H9 (cell line): ENCODE results near the gene PGA3. TPM values are rescaled to one million over a fixed set of nuclear protein-coding genes. Genes with fewer than 3 reads are reported as not detected.

Experiments
- DNase-seq: peaks from one replicate; pipeline ENCODE4 v3.0.0-alpha.2; 2017
- H2AFZ ChIP-seq: one replicate; pipeline ENCODE4 v1.6.1; 2013; ENCODE audit warnings: mild to moderate bottlenecking, low read length, control low read depth, moderate library complexity
- H2AK5ac ChIP-seq: 2 replicates; pipeline ENCODE4 v1.6.1; 2013; ENCODE audit warnings: low read length, control low read depth, mixed read lengths; ENCODE audit not compliant: insufficient read length
- H2BK120ac ChIP-seq: one replicate; pipeline ENCODE4 v1.6.1; 2013; ENCODE audit warnings: low read depth, mild to moderate bottlenecking, low read length, control low read depth, inconsistent platforms; ENCODE audit not compliant: poor library complexity, severe bottlenecking
- H2BK12ac ChIP-seq: 2 replicates; pipeline ENCODE4 v1.6.1; 2013; ENCODE audit warnings: low read length, control low read depth, mixed read lengths, low read depth; ENCODE audit not compliant: insufficient read length
- H2BK15ac ChIP-seq: 2 replicates; pipeline ENCODE4 v1.6.1; 2013; ENCODE audit warnings: low read depth, low read length, control low read depth
- H2BK20ac ChIP-seq: one replicate; pipeline ENCODE4 v1.6.1; 2013; ENCODE audit warnings: low read depth, mild to moderate bottlenecking, low read length, control low read depth, inconsistent platforms; ENCODE audit not compliant: poor library complexity, severe bottlenecking
- H2BK5ac ChIP-seq: 2 replicates; pipeline ENCODE4 v1.6.1; 2013; ENCODE audit warnings: low read length, control low read depth, mixed read lengths; ENCODE audit not compliant: insufficient read length
- H3K14ac ChIP-seq: 2 replicates; pipeline ENCODE4 v1.6.1; 2013; ENCODE audit warnings: low read length, control low read depth; ENCODE audit not compliant: insufficient read depth
- H3K18ac ChIP-seq: 2 replicates; pipeline ENCODE4 v1.6.1; 2013; ENCODE audit warnings: low read depth, mild to moderate bottlenecking, mixed read lengths, low read length, control low read depth; ENCODE audit not compliant: insufficient read length
- H3K23ac ChIP-seq: 2 replicates; pipeline ENCODE4 v1.6.1; 2013; ENCODE audit warnings: low read length, control low read depth, mixed read lengths, low read depth; ENCODE audit not compliant: insufficient read length
- H3K23me2 ChIP-seq: 2 replicates; pipeline ENCODE4 v1.6.1; 2013; ENCODE audit warnings: low read depth, mild to moderate bottlenecking, mixed read lengths, low read length, control low read depth; ENCODE audit not compliant: insufficient read length, poor library complexity, severe bottlenecking
- H3K27ac ChIP-seq: 2 replicates; pipeline ENCODE4 v1.5.1; 2013; ENCODE audit warnings: low read length, control low read depth, mixed read lengths, low read depth; ENCODE audit not compliant: insufficient read length
- H3K27me3 ChIP-seq: 2 replicates; pipeline ENCODE4 v1.6.1; 2013; ENCODE audit warnings: low read length, control low read depth, inconsistent platforms; ENCODE audit not compliant: insufficient read depth
- H3K4ac ChIP-seq: 2 replicates; pipeline ENCODE4 v1.6.1; 2013; ENCODE audit warnings: low read depth, mild to moderate bottlenecking, control low read depth, inconsistent platforms, low read length, moderate library complexity
- H3K4me1 ChIP-seq: 2 replicates; pipeline ENCODE4 v1.6.1; 2013; ENCODE audit warnings: low read length, control low read depth, inconsistent platforms; ENCODE audit not compliant: insufficient read depth
- H3K4me2 ChIP-seq: 2 replicates; pipeline ENCODE4 v1.6.1; 2013; ENCODE audit warnings: low read length, control low read depth, mixed read lengths; ENCODE audit not compliant: insufficient read length, insufficient read depth
- H3K56ac ChIP-seq: 2 replicates; pipeline ENCODE4 v1.6.1; 2013; ENCODE audit warnings: low read depth, mild to moderate bottlenecking, mixed read lengths, low read length, control low read depth; ENCODE audit not compliant: insufficient read length
- H3K79me1 ChIP-seq: 2 replicates; pipeline ENCODE4 v1.6.1; 2013; ENCODE audit warnings: low read depth, mild to moderate bottlenecking, moderate library complexity, low read length, control low read depth, inconsistent platforms; ENCODE audit not compliant: insufficient read depth, poor library complexity, severe bottlenecking
- H3K79me2 ChIP-seq: 2 replicates; pipeline ENCODE4 v1.6.1; 2013; ENCODE audit warnings: low read length, control low read depth, inconsistent platforms; ENCODE audit not compliant: insufficient read depth
- H3K9ac ChIP-seq: 2 replicates; pipeline ENCODE4 v1.6.1; 2013; ENCODE audit warnings: low read length, control low read depth, mixed read lengths; ENCODE audit not compliant: insufficient read length; ENCODE audit errors: extremely low read depth
- H3K9me3 ChIP-seq: one replicate; pipeline ENCODE4 v1.6.1; 2013; ENCODE audit warnings: low read depth, low read length, inconsistent platforms; ENCODE audit not compliant: control insufficient read depth
- H3T11ph ChIP-seq: one replicate; pipeline ENCODE4 v1.6.1; 2013; ENCODE audit warnings: mild to moderate bottlenecking, low read length, control low read depth, inconsistent platforms
- H4K20me1 ChIP-seq: one replicate; pipeline ENCODE4 v1.6.1; 2013; ENCODE audit not compliant: control insufficient read depth, insufficient read length, insufficient read depth
- H4K5ac ChIP-seq: 2 replicates; pipeline ENCODE4 v1.6.1; 2013; ENCODE audit warnings: low read depth, mild to moderate bottlenecking, mixed read lengths, low read length, control low read depth; ENCODE audit not compliant: insufficient read length
- H4K8ac ChIP-seq: replicated peaks from 2 replicates; pipeline ENCODE4 v1.6.1; 2013; ENCODE audit warnings: low read length, control low read depth, mixed read lengths, low read depth; ENCODE audit not compliant: insufficient read length
- H4K91ac ChIP-seq: 2 replicates; pipeline ENCODE4 v1.6.1; 2013; ENCODE audit warnings: low read depth, mild to moderate bottlenecking, moderate library complexity, mixed read lengths, low read length, control low read depth; ENCODE audit not compliant: insufficient read length
- H3K27ac Mint-ChIP-seq, 3 experiments: 2 replicates in 2 of 3; 3 replicates in 1 of 3; pipeline ENCODE4 v1.8.0; 2020 to 2021; ENCODE audit warnings: mixed read lengths in 3 of 3, mild to moderate bottlenecking in 1 of 3, moderate library complexity in 1 of 3
- H3K27me3 Mint-ChIP-seq: 2 replicates; pipeline ENCODE4 v1.8.0; 2021; ENCODE audit warnings: low read depth, mild to moderate bottlenecking, moderate library complexity, mixed read lengths
- H3K36me3 Mint-ChIP-seq, 3 experiments: 2 replicates in 2 of 3; 3 replicates in 1 of 3; pipeline ENCODE4 v1.8.0; 2020 to 2021; ENCODE audit warnings: low read depth in 3 of 3, mixed read lengths in 3 of 3; ENCODE audit not compliant: insufficient read depth in 1 of 3
- H3K4me1 Mint-ChIP-seq, 2 experiments: 2 replicates each; pipeline ENCODE4 v1.8.0; 2020; ENCODE audit warnings: mixed read lengths in 2 of 2
- H3K4me3 Mint-ChIP-seq, 2 experiments: 2 replicates in 1 of 2; 3 replicates in 1 of 2; pipeline ENCODE4 v1.8.0; 2020 to 2021; ENCODE audit warnings: mild to moderate bottlenecking in 2 of 2, mixed read lengths in 2 of 2, moderate library complexity in 1 of 2
- H3K9me3 Mint-ChIP-seq, 2 experiments: 2 replicates in 1 of 2; 3 replicates in 1 of 2; pipeline ENCODE4 v1.8.0; 2020; ENCODE audit warnings: mild to moderate bottlenecking in 2 of 2, mixed read lengths in 2 of 2, moderate library complexity in 1 of 2
- CTCF ChIP-seq: fragments of 200-600 bp; sonication (generic); conservative IDR thresholded peaks from 3 replicates; pipeline ENCODE4 v1.8.0; 2021; ENCODE audit warnings: antibody characterized with exemption, mild to moderate bottlenecking
- WGBS: extraction: QIAGEN DNeasy Blood & Tissue Kit; methylation state at CpG from one replicate; pipeline ENCODE4 v1.1.7; 2013; ENCODE audit warnings: missing lambda C conversion rate, low lambda C conversion rate, mixed read lengths; ENCODE audit not compliant: insufficient read length; ENCODE audit errors: extremely low coverage; 5-methylcytosine and 5-hydroxymethylcytosine counted together
- total RNA-seq: library from RNA; stranded (reverse); gene quantifications from 2 replicates; pipeline ENCODE4 v1.2.1, GENCODE V29; 2021

PGA3 gene
- total RNA-seq, 1 experiment from 2014 or later = not detected

GRCh38 chr11:61172888-61173287, 30.4 kb upstream of the PGA3 start:
- Histone ChIP-seq H3K14ac (no peak overlapping the region), H3K9ac (no peak overlapping the region), H3K4ac (no peak overlapping the region), H4K20me1 (no peaks in the 10 kb centered on the region), H2AFZ (no peak overlapping the region), H2BK12ac (no peak overlapping the region), H3K79me1 (no peaks in the 10 kb centered on the region), H2AK5ac (no peak overlapping the region), H3K18ac (no peak overlapping the region), H3K27ac (no peak overlapping the region), H3K23me2 (no peaks in the 10 kb centered on the region), H2BK20ac (no peak overlapping the region), H3K4me1 (no peaks in the 10 kb centered on the region), H2BK120ac (no peak overlapping the region), H3K27me3 (no peaks in the 10 kb centered on the region), H2BK15ac (no peak overlapping the region), H3T11ph (no peak overlapping the region), H4K5ac (no peak overlapping the region), H3K56ac (no peak overlapping the region), H4K8ac (no peak overlapping the region), H4K91ac (no peak overlapping the region), H3K79me2 (no peaks in the 10 kb centered on the region), H3K9me3 (no peaks in the 10 kb centered on the region), H2BK5ac (no peak overlapping the region), H3K4me2 (no peak overlapping the region), H3K23ac (no peak overlapping the region)
- no CpG with 5 or more reads among the region's 3 CpGs for WGBS
- H3K4me1 Mint-ChIP-seq = no peaks in the 10 kb centered on the region
- DNase-seq = no peak
- peaks cover 2 to 4% of the 10 kb centered on the region in 2 experiments; a peak in 2 of 5 replicates for H3K9me3 Mint-ChIP-seq
- H3K4me3 Mint-ChIP-seq = no peak overlapping the region
- no peak overlapping the region for H3K27ac Mint-ChIP-seq
- H3K36me3 Mint-ChIP-seq = no peaks in the 10 kb centered on the region; a peak in 1 of 7 replicates
- H3K27me3 Mint-ChIP-seq = peaks cover 32% of the 10 kb centered on the region
- no peak for TF ChIP-seq CTCF
